Measurements from ENCODE around the gene PRR18.

- no peak for TF ChIP-seq POLR2AphosphoS5 (IDR thresholded peaks at IDR 0.05; ENCODE audit: low read depth, low read length)
- no peak for TF ChIP-seq JUND (IDR thresholded peaks at IDR 0.05; ENCODE audit: low read length)
- no peak for TF ChIP-seq TBP (IDR thresholded peaks at IDR 0.05; ENCODE audit: low read depth, low read length)
- TF ChIP-seq KDM1A (IDR thresholded peaks at IDR 0.05; ENCODE audit: borderline replicate concordance, low read length) = no peak
- no peak for TF ChIP-seq GABPA (IDR thresholded peaks at IDR 0.05; ENCODE audit: borderline replicate concordance, insufficient read depth, low read length)
- no peak for TF ChIP-seq EP300 (IDR thresholded peaks at IDR 0.05; ENCODE audit: borderline replicate concordance in 1 of 2, low read depth in 2 of 2, low read length in 2 of 2)
- no peak for TF ChIP-seq TAF1 (IDR thresholded peaks at IDR 0.05; ENCODE audit: low read depth, low read length)
- TF ChIP-seq POLR2A (IDR thresholded peaks at IDR 0.05; ENCODE audit: control extremely low read depth in 1 of 2, low read depth in 2 of 2, low read length in 2 of 2) = no peak
- TF ChIP-seq EZH2 (IDR thresholded peaks at IDR 0.05; ENCODE audit: low read depth, low read length, severe bottlenecking) = no peak
- no peak for TF ChIP-seq CTCF (IDR thresholded peaks at IDR 0.05; ENCODE audit: control extremely low read depth in 1 of 3, insufficient read depth in 1 of 3, low read depth in 1 of 3, low read length in 3 of 3)
- no peak for TF ChIP-seq RFX5 (IDR thresholded peaks at IDR 0.05; ENCODE audit: borderline replicate concordance, low read depth, low read length)
- TF ChIP-seq YY1 (IDR thresholded peaks at IDR 0.05; ENCODE audit: low read depth, low read length) = no peak
Observed at GRCh38 chr6:166314454-166314853, 6.3 kb upstream of the PRR18 start.

Measured in H1 (cell line).